ENCODE results near the gene PRR20G.
"Not testable (repeated sequence)": the region's sequence is repeated elsewhere in the genome, so short reads cannot be mapped to it uniquely, and the experiment has no call there.

The PRR20G gene

GRCh38 chr3:127299276-127299675, 11.4 kb upstream of the PRR20G start:
- Histone ChIP-seq H3K9me3 (ENCODE audit: control insufficient read depth, low read length) (no peaks in the 10 kb centered on the region), H3K4me1 (ENCODE audit: control insufficient read depth, insufficient read depth, low read length, poor library complexity, severe bottlenecking) (no peaks in the 10 kb centered on the region), H3K36me3 (ENCODE audit: control insufficient read depth, insufficient read depth, low read length) (no peaks in the 10 kb centered on the region), H3K27ac (ENCODE audit: low read depth, low read length, severe bottlenecking) (no peak overlapping the region), H3K4me3 (ENCODE audit: extremely low read depth, insufficient read depth, low read length, poor library complexity, severe bottlenecking) (no peak overlapping the region)
- WGBS, 2 experiments (ENCODE audit: insufficient coverage in 2 of 2): 93 to 98% methylated on average over 6 of the region's 6 CpGs

- no CpG with 5 or more reads among the region's 5 CpGs for WGBS, 2 experiments (ENCODE audit: insufficient coverage in 2 of 2)
- no peak overlapping the region for H3K4me3 ChIP-seq (ENCODE audit: extremely low read depth, insufficient read depth, low read length, poor library complexity, severe bottlenecking)
- no peaks in the 10 kb centered on the region for H3K36me3 ChIP-seq (ENCODE audit: control insufficient read depth, insufficient read depth, low read length)
- no peak overlapping the region for H3K27ac ChIP-seq (ENCODE audit: low read depth, low read length, severe bottlenecking)
- H3K9me3 ChIP-seq (ENCODE audit: control insufficient read depth, low read length): no peaks in the 10 kb centered on the region
- H3K4me1 ChIP-seq (ENCODE audit: control insufficient read depth, insufficient read depth, low read length, poor library complexity, severe bottlenecking): no peaks in the 10 kb centered on the region
These were observed 9.1 kb upstream of the PRR20G start for GRCh38 chr3:127296959-127297358.

GRCh38 chr3:127296166-127296565, 8.3 kb upstream of the PRR20G start:
- no CpG with 5 or more reads among the region's 3 CpGs for WGBS, 2 experiments (ENCODE audit: insufficient coverage in 2 of 2)
- Histone ChIP-seq H3K36me3 (ENCODE audit: control insufficient read depth, insufficient read depth, low read length) (no peaks in the 10 kb centered on the region), H3K9me3 (ENCODE audit: control insufficient read depth, low read length) (no peaks in the 10 kb centered on the region), H3K27ac (ENCODE audit: low read depth, low read length, severe bottlenecking) (no peak overlapping the region), H3K4me1 (ENCODE audit: control insufficient read depth, insufficient read depth, low read length, poor library complexity, severe bottlenecking) (no peaks in the 10 kb centered on the region), H3K4me3 (ENCODE audit: extremely low read depth, insufficient read depth, low read length, poor library complexity, severe bottlenecking) (no peak overlapping the region)

DNA sequence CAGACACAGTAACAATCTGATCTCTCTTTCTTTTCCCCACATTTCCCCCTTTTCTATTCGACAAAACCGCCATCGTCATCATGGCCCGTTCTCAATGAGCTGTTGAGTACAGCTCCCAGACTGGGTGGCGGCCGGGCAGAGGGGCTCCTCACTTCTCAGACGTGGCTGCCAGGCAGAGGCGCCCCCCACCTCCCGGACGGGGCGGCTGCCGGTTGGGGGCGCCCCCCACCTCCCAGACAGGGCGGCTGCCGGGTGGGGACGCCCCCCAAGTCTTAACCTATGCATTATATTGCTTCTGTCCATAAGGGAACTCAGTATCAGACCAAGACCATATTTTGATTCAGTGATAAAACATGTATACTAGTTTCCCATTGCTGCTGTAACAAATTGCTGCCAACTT, 5.8 kb upstream of the PRR20G start:
- not testable (repeated sequence) for H3K4me1 ChIP-seq (ENCODE audit: control insufficient read depth, insufficient read depth, low read length, poor library complexity, severe bottlenecking); H3K4me3 ChIP-seq (ENCODE audit: extremely low read depth, insufficient read depth, low read length, poor library complexity, severe bottlenecking); H3K36me3 ChIP-seq (ENCODE audit: control insufficient read depth, insufficient read depth, low read length); H3K27ac ChIP-seq (ENCODE audit: low read depth, low read length, severe bottlenecking); H3K9me3 ChIP-seq (ENCODE audit: control insufficient read depth, low read length)
- WGBS, 2 experiments (ENCODE audit: insufficient coverage in 2 of 2): 84 to 97% methylated on average over 3 to 10 of the region's 16 CpGs

DNA sequence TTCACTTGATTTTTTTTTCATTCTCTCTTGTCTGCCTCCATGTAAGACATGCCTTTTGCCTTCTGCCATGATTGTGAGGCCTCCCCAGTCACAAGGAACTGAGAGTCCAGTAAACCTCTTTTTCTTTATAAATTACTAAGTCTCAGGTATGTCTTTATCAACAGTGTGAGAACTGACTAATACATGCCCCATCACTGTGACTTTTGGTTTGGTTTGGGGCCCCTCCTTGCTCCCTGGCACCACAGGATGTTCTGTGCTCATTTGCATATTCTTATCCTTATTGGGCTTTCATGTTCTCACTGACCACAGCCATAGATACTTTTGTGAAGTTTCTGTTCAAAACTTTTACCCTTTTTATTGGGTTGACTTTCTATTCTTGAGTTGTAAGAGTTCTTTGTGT, 3.8 kb upstream of the PRR20G start:
- H3K4me1 ChIP-seq (ENCODE audit: control insufficient read depth, insufficient read depth, low read length, poor library complexity, severe bottlenecking): no peaks in the 10 kb centered on the region
- no peak overlapping the region for H3K27ac ChIP-seq (ENCODE audit: low read depth, low read length, severe bottlenecking)
- H3K9me3 ChIP-seq (ENCODE audit: control insufficient read depth, low read length): peaks cover 8% of the 10 kb centered on the region
- no peaks in the 10 kb centered on the region for H3K36me3 ChIP-seq (ENCODE audit: control insufficient read depth, insufficient read depth, low read length)
- no peak overlapping the region for H3K4me3 ChIP-seq (ENCODE audit: extremely low read depth, insufficient read depth, low read length, poor library complexity, severe bottlenecking)

- H3K9me3 ChIP-seq (ENCODE audit: control insufficient read depth, low read length): peaks cover 8% of the 10 kb centered on the region
- no peaks in the 10 kb centered on the region for H3K4me1 ChIP-seq (ENCODE audit: control insufficient read depth, insufficient read depth, low read length, poor library complexity, severe bottlenecking)
- H3K27ac ChIP-seq (ENCODE audit: low read depth, low read length, severe bottlenecking): no peak overlapping the region
- no peak overlapping the region for H3K4me3 ChIP-seq (ENCODE audit: extremely low read depth, insufficient read depth, low read length, poor library complexity, severe bottlenecking)
- WGBS, 2 experiments (ENCODE audit: insufficient coverage in 2 of 2): no CpG with 5 or more reads among the region's 1 CpG
- no peaks in the 10 kb centered on the region for H3K36me3 ChIP-seq (ENCODE audit: control insufficient read depth, insufficient read depth, low read length)
These were observed 3.3 kb upstream of the PRR20G start for GRCh38 chr3:127291114-127291513.

DNA sequence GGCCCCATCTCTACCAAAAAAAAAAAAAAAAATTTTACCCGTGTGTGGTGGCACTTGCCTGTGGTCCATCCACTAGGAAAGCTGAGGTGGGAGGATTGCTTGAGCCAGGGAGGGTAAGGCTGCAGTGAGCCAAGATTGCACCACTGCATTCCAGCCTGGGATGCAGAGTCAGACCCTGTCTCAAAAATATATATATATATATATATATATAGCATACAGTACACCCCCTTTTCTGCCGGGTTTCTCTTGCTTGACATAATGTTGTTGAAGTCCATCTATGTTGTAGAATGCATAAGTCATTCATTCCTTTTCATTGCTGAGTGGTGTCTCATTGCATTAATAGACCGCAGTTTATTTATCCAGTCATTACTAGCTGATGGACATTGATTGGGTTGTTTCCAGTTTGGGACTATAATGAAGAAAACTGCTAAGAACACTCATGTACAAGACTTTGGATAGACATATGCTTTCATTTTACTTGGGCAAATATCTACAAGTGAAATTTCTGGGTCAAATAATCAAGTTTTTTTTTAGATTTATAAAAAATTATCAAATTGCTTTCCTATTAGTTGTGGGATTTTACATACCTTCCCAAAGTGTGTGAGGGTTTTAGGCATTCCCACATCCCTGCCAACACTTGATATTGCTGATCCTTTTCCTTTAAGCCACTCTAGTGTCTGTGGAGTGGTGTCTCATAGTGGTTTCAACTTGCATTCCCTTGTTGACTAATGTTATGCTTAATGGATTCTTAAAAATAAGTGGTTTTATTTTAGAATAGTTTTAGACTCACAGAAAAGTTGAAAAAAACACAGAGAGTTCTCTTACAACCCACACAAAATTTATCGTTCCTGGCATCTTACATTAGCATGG, 2.1 kb upstream of the PRR20G start:
- no CpG with 5 or more reads among the region's 4 CpGs for WGBS, 2 experiments (ENCODE audit: insufficient coverage in 2 of 2)

GRCh38 chr3:127288921-127289705, 1.3 kb upstream of the PRR20G start:
- Histone ChIP-seq H3K27ac (ENCODE audit: low read depth, low read length, severe bottlenecking) (no peak overlapping the region), H3K4me3 (ENCODE audit: extremely low read depth, insufficient read depth, low read length, poor library complexity, severe bottlenecking) (no peak overlapping the region), H3K4me1 (ENCODE audit: control insufficient read depth, insufficient read depth, low read length, poor library complexity, severe bottlenecking) (no peaks in the 10 kb centered on the region), H3K36me3 (ENCODE audit: control insufficient read depth, insufficient read depth, low read length) (no peaks in the 10 kb centered on the region), H3K9me3 (ENCODE audit: control insufficient read depth, low read length) (peaks cover 8% of the 10 kb centered on the region)
- 87 to 89% methylated on average over 20 to 21 of the region's 23 CpGs for WGBS, 2 experiments (ENCODE audit: insufficient coverage in 2 of 2)

More for the DNA sequence above, 2.1 kb upstream of the PRR20G start:
- H3K27ac ChIP-seq (ENCODE audit: low read depth, low read length, severe bottlenecking): no peak overlapping the region
- no peaks in the 10 kb centered on the region for H3K4me1 ChIP-seq (ENCODE audit: control insufficient read depth, insufficient read depth, low read length, poor library complexity, severe bottlenecking)
- no peaks in the 10 kb centered on the region for H3K36me3 ChIP-seq (ENCODE audit: control insufficient read depth, insufficient read depth, low read length)
- H3K9me3 ChIP-seq (ENCODE audit: control insufficient read depth, low read length): peaks cover 8% of the 10 kb centered on the region
- no peak overlapping the region for H3K4me3 ChIP-seq (ENCODE audit: extremely low read depth, insufficient read depth, low read length, poor library complexity, severe bottlenecking)

DNA sequence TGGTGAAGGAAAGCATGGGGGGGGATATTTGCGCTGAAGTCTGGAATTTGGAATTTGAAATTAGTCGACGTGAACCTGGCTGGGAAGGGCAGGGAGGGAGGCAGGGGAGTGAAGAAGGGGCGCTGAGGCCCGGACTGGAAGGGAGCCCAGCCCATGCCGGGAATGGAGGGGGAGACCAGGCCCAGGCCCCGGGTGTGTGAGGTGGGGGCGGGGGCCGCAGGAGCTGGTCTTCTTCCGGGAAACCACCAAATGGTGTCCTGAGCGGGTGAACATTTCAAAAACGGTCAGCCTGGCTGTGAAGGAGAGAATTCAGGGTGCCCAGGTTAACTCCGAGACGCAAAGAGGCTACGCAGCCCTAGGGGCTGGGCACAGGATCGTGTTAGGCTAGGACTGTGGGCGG, 497 bp upstream of the PRR20G start:
- no peak overlapping the region for H3K27ac ChIP-seq (ENCODE audit: low read depth, low read length, severe bottlenecking)
- no peak overlapping the region for H3K4me3 ChIP-seq (ENCODE audit: extremely low read depth, insufficient read depth, low read length, poor library complexity, severe bottlenecking)
- 93 to 96% methylated on average over 12 to 17 of the region's 17 CpGs for WGBS, 2 experiments (ENCODE audit: insufficient coverage in 2 of 2)
- H3K9me3 ChIP-seq (ENCODE audit: control insufficient read depth, low read length): peaks cover 8% of the 10 kb centered on the region
- no peaks in the 10 kb centered on the region for H3K4me1 ChIP-seq (ENCODE audit: control insufficient read depth, insufficient read depth, low read length, poor library complexity, severe bottlenecking)
- no peaks in the 10 kb centered on the region for H3K36me3 ChIP-seq (ENCODE audit: control insufficient read depth, insufficient read depth, low read length)

DNA sequence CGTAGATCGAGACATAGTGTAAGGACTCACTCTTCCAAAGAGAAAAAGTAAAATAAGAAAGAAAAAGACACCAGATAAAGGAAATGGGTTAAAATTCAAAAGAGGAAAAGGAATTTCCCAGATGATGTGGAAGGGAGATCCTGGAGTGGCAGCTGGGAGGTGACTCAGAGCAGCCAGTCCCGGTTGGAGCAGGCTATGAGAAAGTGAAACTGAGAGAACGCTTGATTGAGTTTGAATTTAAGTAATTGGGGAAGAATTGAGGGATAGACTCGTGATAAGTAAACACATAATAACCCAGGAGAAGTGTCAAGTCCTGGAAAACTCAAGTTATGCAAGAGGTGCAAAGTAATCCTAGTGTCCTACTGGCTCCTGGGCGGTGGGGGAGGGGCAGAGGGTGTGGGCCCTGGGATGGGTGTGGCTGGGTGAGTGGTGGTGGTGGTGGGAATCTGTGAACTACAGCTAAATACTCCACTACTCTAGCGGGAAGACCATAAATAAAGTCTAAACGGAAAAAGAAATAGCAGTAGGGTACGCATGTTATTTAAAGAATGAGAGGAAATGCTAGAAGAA, 1.2 kb downstream of the PRR20G start:
- Histone ChIP-seq H3K4me3 (ENCODE audit: extremely low read depth, insufficient read depth, low read length, poor library complexity, severe bottlenecking) (no peak overlapping the region), H3K9me3 (ENCODE audit: control insufficient read depth, low read length) (peaks cover 8% of the 10 kb centered on the region), H3K4me1 (ENCODE audit: control insufficient read depth, insufficient read depth, low read length, poor library complexity, severe bottlenecking) (no peaks in the 10 kb centered on the region), H3K36me3 (ENCODE audit: control insufficient read depth, insufficient read depth, low read length) (no peaks in the 10 kb centered on the region), H3K27ac (ENCODE audit: low read depth, low read length, severe bottlenecking) (no peak overlapping the region)
- 85 to 86% methylated on average over 4 to 5 of the region's 9 CpGs for WGBS, 2 experiments (ENCODE audit: insufficient coverage in 2 of 2)
